Effector memory CD4-positive, alpha-beta T cell (primary cell): Measurements from ENCODE around the gene PTPRH.
A peak's percentile ranks its signal among the peaks of the same experiment; 100 is the strongest.

Source experiments
- DNase-seq, 3 donors: peaks; one replicate each; pipeline ENCODE4 v3.0.0-alpha.2; 2020
- H3K27ac ChIP-seq: 2 replicates; pipeline ENCODE4 v1.7.0; 2013; ENCODE audit warnings: mild to moderate bottlenecking, low read length, moderate library complexity; ENCODE audit not compliant: insufficient read depth, poor library complexity, severe bottlenecking
- H3K27me3 ChIP-seq: replicated peaks from 2 replicates; pipeline ENCODE4 v1.7.0; 2013; ENCODE audit warnings: mild to moderate bottlenecking, low read length; ENCODE audit not compliant: insufficient read depth, control insufficient read depth, poor library complexity, severe bottlenecking
- H3K36me3 ChIP-seq: 2 replicates; pipeline ENCODE4 v1.7.0; 2013; ENCODE audit warnings: mild to moderate bottlenecking, low read length, moderate library complexity; ENCODE audit not compliant: control insufficient read depth, insufficient read depth
- H3K4me1 ChIP-seq: 2 replicates; pipeline ENCODE4 v1.7.0; 2013; ENCODE audit warnings: low read length, mild to moderate bottlenecking; ENCODE audit not compliant: control insufficient read depth, insufficient read depth, poor library complexity, severe bottlenecking
- H3K4me3 ChIP-seq: 2 replicates; pipeline ENCODE4 v1.7.0; 2013; ENCODE audit warnings: low read length, low read depth, mild to moderate bottlenecking; ENCODE audit not compliant: insufficient read depth, poor library complexity, severe bottlenecking
- H3K9me3 ChIP-seq: 2 replicates; pipeline ENCODE4 v1.7.0; 2013; ENCODE audit warnings: mild to moderate bottlenecking, low read length, moderate library complexity; ENCODE audit not compliant: control insufficient read depth

The PTPRH gene

DNA sequence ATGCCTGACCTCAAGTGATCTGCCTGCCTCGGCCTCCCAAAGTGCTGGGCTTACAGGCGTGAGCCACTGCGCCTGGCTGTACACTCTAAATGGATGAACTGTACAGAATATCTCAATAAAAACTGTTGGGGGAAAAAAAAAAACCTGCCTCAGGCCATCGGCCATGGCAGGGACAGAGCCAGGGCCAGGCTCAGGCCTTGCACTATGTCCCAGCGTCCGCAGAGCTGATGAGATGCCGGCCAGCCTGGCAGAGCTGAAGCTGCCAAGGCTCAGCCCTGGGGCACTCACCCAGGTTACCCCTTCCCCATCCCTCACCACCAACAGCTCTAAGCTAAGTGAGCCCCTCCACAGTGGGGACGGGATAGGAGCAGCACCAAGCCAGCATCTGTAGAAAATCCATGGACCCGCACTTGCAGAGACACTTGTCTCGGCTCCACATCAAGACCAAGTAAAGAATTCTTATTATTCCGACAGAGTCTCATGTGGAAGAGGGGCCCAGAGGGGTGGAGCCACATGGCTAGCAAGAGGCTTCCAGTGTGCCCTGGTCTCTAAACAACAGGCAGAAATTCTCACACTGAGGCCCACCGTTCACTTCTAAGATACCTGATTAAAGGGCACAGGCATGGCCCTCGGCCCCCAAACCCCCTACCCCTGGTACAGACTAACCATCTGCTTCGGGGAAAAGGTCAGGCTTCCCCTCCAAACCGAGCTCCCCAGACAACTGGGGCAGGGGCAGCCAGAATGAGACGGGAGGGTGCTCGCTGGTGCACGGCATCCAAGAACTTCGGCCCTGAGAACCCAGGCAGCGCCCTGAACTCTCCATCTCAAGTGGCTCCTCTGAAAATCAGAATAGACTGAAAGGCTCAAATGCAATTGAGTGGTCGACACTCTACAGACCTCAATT lies 43.7 kb upstream of the PTPRH start:
- Histone ChIP-seq H3K27me3 (no peaks in the 10 kb centered on the region), H3K4me1 (peaks cover 73% of the 10 kb centered on the region), H3K9me3 (no peaks in the 10 kb centered on the region), H3K4me3 (peak overlapping the region; percentile 84), H3K27ac (peak overlapping the region; percentile 88), H3K36me3 (no peaks in the 10 kb centered on the region)
- DNase-seq = no peak

DNA sequence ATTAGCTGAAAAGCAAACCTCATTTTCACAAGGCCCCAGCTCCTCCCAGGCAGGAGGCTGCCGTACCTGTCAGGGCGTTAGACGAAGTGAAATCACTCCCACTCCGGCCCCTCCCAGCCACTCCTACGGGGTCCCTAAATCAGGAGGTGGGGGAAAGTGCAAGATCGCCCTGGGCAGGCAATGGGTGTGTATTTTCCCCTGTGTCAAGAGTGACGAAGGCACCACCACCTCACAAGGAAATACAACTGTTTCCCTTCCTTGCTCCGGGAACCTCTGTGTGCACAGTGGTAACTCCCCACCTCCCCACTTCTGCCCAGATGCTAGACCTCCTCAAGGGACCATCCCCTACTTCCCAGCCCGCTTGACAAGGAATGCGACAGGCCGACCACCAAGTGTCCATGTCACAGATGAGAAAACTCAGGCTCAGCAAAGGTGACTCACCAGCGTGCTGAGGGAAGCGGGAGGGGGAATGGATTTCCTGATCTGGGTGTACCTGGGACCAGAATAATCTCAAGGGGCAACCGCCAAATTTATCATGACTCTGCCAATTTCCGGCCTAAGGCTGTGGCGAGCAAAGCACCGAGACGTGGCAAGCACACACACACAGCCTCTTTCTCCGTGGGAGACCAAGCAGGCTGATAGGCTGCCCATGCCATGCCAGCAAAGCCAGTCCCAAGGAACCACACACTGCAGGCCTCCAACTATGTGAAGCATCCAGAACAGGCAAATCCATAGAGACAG lies 42.2 kb upstream of the PTPRH start:
- no peaks in the 10 kb centered on the region for H3K27me3 ChIP-seq
- H3K27ac ChIP-seq = peak overlapping the region; percentile 59
- DNase-seq = peak in 2 of 3 donors; percentile 51 to 56
- no peaks in the 10 kb centered on the region for H3K9me3 ChIP-seq
- H3K4me3 ChIP-seq = peak overlapping the region; percentile 14
- peaks cover 70% of the 10 kb centered on the region for H3K4me1 ChIP-seq
- H3K36me3 ChIP-seq = peaks cover 11% of the 10 kb centered on the region

DNA sequence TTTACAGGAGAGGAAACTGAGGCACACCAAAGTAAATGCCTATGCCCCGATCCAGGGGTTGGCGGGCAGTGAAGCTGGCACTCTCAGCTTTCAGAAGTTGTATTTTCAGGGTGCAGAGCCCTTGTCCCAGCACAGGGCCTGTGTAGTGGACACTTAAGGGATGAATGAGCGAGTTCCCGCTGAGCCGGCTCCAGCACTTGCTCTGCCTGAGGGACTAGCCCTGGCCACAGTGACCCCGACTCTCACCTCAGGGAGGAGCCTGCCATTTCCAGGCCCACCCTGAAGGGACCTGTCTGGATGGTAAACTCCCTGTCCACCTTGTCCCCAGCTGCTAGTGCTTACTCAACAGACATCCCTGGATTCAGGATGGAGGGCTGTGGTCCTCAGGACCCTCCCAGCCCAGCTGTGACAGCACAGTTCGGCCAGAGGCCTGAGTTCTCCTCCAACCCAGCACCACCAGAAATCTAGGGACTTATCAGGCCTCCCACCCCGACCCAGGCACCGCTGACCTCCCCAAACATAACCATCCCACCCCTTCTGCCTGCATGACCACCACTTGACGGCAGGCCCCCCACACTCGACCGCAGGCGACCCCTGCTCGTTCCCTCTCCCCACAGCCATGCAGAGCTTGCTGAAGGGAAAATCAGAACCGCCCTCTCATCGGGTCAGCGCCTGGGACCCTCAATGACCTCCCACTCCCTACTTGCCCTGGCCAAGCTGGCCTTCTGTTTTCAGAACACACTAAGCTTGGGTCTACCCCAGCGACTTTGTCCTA lies 41.1 kb upstream of the PTPRH start:
- Histone ChIP-seq H3K9me3 (no peaks in the 10 kb centered on the region), H3K4me1 (peaks cover 60% of the 10 kb centered on the region), H3K27me3 (no peaks in the 10 kb centered on the region), H3K36me3 (peaks cover 22% of the 10 kb centered on the region), H3K4me3 (no peak overlapping the region), H3K27ac (peak overlapping the region; percentile 59)
- no peak for DNase-seq

DNA sequence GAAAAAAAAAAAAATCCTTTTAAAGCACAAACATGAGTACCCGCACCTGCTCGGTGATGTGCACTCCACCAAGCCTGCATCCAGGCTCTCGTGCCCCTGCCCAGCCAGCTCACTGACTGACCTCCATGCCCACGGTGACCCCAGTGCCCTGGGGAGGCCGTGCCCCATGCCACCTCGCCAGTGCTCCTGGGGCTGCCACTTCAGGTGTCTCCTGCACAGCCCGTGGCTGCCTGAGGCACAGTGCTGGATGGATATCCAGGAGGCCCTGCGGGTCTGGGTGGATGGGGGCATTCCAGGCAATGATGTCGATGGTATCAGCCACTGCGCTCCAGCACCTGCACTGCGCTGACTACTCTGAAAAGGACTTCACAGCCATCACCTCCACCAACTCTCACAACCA lies 40.5 kb upstream of the PTPRH start:
- H3K4me1 ChIP-seq = peaks cover 54% of the 10 kb centered on the region
- H3K9me3 ChIP-seq = no peaks in the 10 kb centered on the region
- DNase-seq = no peak
- peaks cover 28% of the 10 kb centered on the region for H3K36me3 ChIP-seq
- no peaks in the 10 kb centered on the region for H3K27me3 ChIP-seq
- no peak overlapping the region for H3K4me3 ChIP-seq
- H3K27ac ChIP-seq = no peak overlapping the region

DNA sequence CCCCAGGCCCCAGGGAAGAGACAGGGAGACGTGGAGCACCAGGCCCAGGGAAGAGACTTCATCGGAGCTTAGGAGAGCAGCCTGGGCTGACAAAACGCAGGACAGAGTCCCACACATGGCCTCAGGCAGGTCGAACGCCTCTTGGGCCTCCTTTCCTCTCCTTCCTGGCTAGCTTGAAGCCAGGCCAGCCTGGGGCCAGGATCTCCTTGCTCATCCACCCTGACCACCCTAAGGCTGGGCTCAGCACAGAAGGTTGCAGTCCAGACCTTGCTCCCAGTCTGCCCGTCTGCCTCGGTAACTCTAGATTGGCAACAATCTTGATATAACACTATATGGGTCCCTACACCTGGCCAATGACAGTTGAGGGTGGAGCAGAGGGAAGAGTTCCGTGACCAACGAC lies 39.4 kb upstream of the PTPRH start:
- Histone ChIP-seq H3K27me3 (no peaks in the 10 kb centered on the region), H3K4me1 (peaks cover 43% of the 10 kb centered on the region), H3K36me3 (peaks cover 39% of the 10 kb centered on the region), H3K4me3 (no peak overlapping the region), H3K9me3 (no peaks in the 10 kb centered on the region), H3K27ac (no peak overlapping the region)
- DNase-seq = no peak

DNA sequence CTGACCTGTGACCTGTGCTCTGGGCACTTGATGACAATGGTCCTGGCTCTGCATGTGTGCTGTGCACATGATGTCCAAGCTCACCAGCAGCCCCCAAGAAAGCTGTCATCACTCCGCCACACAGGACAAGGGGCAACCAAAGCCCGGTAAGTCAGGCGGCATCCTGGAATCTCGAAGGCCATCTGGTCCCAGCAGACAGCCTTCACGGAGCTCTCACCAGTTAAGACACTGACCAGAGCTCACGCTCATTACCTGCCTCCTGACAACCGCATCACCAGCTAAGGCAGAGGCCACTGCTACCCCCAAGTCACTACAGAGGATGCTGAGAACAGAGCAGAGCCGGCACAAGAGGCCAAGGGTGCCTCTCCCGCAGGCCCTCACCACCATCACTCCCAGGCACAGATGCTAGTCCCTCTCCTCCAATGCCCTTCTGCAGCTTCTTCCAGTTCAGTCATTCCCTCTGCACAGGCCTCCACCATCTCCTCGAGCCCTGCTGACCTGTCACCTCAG lies 38.9 kb upstream of the PTPRH start:
- peaks cover 44% of the 10 kb centered on the region for H3K36me3 ChIP-seq

DNA sequence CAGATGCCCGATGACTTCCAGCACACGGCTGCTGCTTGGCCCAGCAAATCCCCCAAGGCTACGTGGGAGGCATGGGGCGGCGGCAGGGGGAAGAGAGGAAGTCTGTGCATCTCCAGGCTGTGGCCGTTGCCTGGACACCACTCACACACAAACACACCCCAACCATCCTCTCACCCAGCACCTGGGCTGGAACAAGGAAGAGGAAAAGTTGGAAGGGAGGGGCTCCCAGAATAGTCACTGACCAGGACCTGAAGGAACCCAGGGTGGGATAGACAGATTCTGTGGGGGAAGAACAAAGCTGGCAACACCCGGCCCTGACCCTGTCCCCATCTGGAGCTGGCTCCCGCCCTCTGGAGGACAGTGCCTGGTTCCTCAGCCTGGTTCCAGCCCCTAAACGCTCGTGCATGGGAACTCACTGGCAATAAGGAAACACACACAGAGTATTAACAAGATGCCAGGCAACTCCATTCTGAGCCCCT lies 38.4 kb upstream of the PTPRH start:
- DNase-seq = no peak
- Histone ChIP-seq H3K27ac (no peak overlapping the region), H3K4me1 (peaks cover 32% of the 10 kb centered on the region)

More for the DNA sequence above, 38.9 kb upstream of the PTPRH start:
- no peaks in the 10 kb centered on the region for H3K27me3 ChIP-seq
- H3K9me3 ChIP-seq = no peaks in the 10 kb centered on the region
- H3K4me3 ChIP-seq = no peak overlapping the region
- no peak overlapping the region for H3K27ac ChIP-seq
- no peak for DNase-seq
- peaks cover 38% of the 10 kb centered on the region for H3K4me1 ChIP-seq

DNA sequence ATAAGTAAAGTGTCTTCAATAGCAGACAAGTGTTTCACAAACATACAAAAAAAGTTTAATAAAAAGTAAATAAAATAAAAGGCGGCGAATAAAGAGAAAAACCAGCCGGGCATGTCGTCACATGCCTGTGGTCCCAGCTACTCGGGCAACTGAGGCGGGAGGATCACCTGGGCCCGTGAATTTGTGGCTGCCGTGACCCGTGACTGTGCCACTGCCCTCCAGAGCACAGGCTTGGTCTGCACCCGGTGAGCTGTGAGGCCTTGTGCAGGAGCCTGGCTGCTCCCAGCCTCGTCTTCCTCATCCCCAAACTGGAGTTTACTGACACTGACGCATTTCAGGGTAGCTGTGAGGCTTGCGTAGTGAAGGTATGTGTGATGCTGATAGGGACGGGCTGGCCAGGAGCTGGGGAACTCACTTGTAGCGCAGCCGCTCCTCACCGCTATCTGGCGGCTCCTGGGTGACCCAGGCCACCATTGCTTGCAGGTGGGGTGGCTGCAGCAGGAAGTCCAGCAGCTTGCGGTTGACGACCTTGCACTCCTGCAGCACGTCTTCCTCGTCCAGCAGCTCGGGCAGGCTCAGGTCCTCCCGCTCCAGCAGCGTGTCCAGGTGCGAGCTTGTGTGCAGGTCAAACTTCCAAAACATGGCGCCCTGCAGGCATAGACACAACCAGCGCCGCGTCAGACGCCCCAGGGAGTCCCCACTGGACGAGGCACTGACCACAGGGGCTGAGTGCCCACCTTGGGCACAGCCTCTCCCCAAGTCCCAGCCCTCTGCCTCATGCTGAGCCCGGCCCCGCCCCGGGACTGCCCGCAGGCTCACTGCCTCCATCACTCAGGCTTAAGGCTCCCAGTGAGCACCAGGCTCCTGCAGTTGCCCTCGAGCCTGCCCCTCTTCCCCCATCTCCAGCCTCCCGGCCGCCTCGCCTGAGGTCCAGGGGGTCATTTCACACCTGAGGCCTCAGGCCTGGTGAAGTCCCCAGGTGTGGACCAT lies 37.5 kb upstream of the PTPRH start:
- no peak overlapping the region for H3K4me3 ChIP-seq
- H3K9me3 ChIP-seq = no peaks in the 10 kb centered on the region
- peaks cover 24% of the 10 kb centered on the region for H3K4me1 ChIP-seq
- no peak for DNase-seq
- H3K36me3 ChIP-seq = peaks cover 59% of the 10 kb centered on the region
- H3K27ac ChIP-seq = no peak overlapping the region
- H3K27me3 ChIP-seq = no peaks in the 10 kb centered on the region

More for the DNA sequence above, 38.4 kb upstream of the PTPRH start:
- peaks cover 50% of the 10 kb centered on the region for H3K36me3 ChIP-seq
- H3K9me3 ChIP-seq = no peaks in the 10 kb centered on the region
- H3K4me3 ChIP-seq = no peak overlapping the region
- H3K27me3 ChIP-seq = no peaks in the 10 kb centered on the region
